ENCODE data around the gene ATG14.
A peak's percentile ranks its signal among the peaks of the same experiment; 100 is the strongest.

Gene ATG14

DNA sequence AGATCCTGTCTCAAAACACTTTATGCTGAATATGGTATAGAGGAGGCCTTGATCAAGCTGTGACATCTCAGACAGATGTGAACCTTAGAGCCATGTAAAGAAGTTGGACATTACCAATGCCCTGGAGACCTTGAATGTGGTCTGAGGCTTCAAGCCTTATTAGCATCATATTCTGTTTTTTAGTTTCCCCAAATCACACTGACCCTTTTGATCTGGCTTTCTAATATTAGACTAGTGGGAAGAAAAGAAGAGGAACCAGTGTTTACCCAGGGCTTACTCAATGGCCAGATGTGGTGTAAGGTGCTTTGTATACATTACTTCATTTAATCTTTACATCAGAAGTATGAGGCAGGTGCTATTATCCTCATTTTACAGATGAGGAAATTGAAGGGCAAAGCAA lies 39.4 kb upstream of the ATG14 start:
- TF ChIP-seq, protein P1, sequence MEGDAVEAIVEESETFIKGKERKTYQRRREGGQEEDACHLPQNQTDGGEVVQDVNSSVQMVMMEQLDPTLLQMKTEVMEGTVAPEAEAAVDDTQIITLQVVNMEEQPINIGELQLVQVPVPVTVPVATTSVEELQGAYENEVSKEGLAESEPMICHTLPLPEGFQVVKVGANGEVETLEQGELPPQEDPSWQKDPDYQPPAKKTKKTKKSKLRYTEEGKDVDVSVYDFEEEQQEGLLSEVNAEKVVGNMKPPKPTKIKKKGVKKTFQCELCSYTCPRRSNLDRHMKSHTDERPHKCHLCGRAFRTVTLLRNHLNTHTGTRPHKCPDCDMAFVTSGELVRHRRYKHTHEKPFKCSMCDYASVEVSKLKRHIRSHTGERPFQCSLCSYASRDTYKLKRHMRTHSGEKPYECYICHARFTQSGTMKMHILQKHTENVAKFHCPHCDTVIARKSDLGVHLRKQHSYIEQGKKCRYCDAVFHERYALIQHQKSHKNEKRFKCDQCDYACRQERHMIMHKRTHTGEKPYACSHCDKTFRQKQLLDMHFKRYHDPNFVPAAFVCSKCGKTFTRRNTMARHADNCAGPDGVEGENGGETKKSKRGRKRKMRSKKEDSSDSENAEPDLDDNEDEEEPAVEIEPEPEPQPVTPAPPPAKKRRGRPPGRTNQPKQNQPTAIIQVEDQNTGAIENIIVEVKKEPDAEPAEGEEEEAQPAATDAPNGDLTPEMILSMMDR (conservative IDR thresholded peaks at IDR 0.05): no peak
- no peak for TF ChIP-seq ZFX (IDR thresholded peaks at IDR 0.05)
- no peak overlapping the region for H3K27ac ChIP-seq

- TF ChIP-seq, protein P1 (conservative IDR thresholded peaks at IDR 0.05): no peak
- TF ChIP-seq ZFX (IDR thresholded peaks at IDR 0.05): no peak
- H3K27ac ChIP-seq: no peak overlapping the region
These were observed 38.9 kb upstream of the ATG14 start for GRCh38 chr14:55450539-55450938.

GRCh38 chr14:55450124-55450523 lies 38.5 kb upstream of the ATG14 start:
- no peak for TF ChIP-seq ZFX (IDR thresholded peaks at IDR 0.05)
- TF ChIP-seq, protein P1 (conservative IDR thresholded peaks at IDR 0.05): no peak
- no peak overlapping the region for H3K27ac ChIP-seq

DNA sequence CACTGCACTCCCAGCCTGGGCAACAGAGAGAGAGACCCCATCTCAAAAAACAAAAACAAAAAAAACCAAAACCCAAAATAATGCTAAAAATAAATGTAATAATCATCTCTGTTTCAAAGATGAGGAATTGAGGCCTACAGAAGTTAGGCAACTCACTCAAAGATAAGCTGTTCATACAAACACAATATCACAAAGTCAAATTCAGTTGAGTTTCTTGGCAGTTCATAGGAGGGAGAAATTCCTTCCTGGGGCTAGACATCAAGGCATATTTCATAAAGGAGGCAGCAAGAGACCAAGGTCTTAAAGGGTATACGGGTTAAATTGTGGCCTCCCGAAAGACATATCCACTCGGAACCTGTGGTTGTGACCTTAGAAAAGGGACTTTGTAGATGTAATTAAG lies 37.5 kb upstream of the ATG14 start:
- no peak for TF ChIP-seq ZFX (IDR thresholded peaks at IDR 0.05)
- TF ChIP-seq, protein P1 (conservative IDR thresholded peaks at IDR 0.05): no peak
- peak overlapping the region; percentile 31; the same call in 1 of the 2 replicates for H3K27ac ChIP-seq

DNA sequence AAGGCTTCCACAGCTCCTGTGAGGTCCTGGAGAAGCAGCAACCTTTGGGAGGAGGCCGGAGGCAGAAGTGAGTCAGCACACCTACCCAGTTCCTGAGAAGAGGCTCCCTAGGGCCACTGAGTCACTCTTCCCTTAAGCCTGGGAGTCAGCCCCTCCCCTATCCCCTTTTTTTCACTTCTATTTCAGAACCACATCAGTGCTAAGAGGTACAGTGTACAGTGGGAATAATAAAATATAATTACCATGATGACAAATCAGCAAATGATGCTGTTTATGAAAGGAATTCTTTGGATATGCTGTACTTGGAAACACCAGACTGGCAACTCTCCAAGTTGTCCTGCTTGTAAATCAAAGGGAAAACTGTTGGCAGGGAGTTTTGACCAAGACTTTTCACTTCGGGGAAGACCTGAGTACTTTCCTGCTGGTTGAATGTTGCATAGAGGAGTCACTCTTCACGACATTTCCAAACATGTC lies 36.5 kb upstream of the ATG14 start:
- TF ChIP-seq, protein P1 (conservative IDR thresholded peaks at IDR 0.05): no peak
- TF ChIP-seq ZFX (IDR thresholded peaks at IDR 0.05): no peak
- no peak overlapping the region; the same call in 1 of the 2 replicates for H3K27ac ChIP-seq

DNA sequence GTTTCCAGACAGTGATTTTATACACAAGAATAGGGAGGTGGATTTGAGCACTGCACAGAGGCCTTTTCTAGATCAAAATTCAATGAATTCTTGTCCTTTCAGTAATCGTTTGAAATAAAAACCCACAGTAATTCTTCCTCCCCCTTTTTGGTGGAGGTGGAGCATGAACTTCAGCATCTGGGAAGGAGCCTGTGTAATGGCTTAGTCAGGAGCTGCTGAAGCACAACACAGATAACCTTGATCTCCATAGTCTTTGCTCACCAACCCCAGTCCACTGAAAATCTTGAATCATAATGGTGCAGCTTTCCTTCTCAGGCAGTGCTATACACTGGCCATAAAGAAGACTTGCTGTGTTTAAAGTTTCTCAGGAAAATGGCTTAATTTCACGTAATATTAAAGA lies 35.2 kb upstream of the ATG14 start:
- no peak for TF ChIP-seq ZFX (IDR thresholded peaks at IDR 0.05)
- TF ChIP-seq, protein P1 (conservative IDR thresholded peaks at IDR 0.05): no peak
- H3K27ac ChIP-seq: no peak overlapping the region

- TF ChIP-seq, protein P1 (conservative IDR thresholded peaks at IDR 0.05): peak; percentile 90
- TF ChIP-seq ZFX (IDR thresholded peaks at IDR 0.05): no peak
- H3K27ac ChIP-seq: no peak overlapping the region
These were observed 34.6 kb upstream of the ATG14 start for GRCh38 chr14:55446127-55446736.
